HG03196 (cell line): Measurements from ENCODE around the gene SDC1.

Source experiments
- ATAC-seq: cut with Tn5 transposase; IDR thresholded peaks from one replicate; pipeline ENCODE4 v1.9.1; 2021; ENCODE audit not compliant: unreplicated experiment

The SDC1 gene

DNA sequence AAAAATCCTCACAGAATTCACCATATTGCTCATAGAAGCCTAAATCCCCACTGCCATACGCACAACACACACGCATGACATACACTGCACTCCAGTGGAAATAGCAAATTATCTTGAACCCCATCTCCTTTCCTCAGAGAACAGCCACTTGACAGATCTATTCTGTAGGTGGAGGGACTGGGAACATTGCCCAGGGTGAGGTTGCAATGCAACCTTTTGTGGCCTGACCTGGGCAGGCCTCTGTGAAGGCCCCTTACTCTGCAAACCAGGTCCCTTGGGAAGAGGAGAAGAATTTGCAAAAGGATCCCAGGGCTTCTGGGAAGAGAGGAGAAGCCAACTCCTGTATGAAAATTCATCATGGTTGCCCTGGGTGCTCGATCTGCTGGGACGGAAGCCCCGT, 51.9 kb downstream of the SDC1 start:
- ATAC-seq: no peak

DNA sequence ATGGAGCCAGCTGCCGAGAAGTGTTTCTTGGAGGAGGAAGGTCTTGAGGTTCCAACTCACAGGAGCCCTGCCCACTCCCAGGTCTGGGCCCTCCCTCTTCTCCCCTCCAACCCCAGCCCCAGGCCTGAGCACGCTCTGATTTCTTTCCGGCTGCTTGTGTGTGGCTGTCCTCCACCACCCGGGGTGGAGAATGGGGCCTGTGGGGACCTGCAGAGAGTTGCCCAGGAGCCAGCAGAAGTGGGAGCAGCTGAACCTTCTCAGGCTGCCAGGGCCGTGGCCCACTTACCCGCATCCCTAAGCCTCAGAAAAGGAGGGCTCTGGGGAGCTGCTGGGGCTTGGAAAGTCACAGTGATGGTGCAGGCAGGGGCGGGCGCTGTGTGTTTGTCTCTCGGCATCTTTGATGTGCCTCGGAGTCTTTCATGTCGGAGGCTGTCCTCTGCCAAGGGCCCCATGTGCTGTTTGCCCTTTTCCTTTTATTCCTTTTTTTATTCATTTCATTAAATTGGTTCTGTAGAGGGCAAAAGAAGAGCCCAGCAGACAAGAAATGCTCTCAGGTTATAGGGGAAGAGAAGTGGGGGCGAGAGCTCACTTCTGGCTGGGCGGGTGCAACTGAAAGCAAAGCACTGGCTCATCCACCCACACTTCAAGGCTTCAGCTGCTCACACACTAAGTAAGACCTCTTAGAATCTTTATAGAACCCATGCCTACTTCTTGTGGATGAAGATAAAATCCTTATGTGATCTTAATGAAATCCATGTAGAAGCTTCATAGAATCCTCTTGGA, 52.5 kb downstream of the SDC1 start:
- no peak for ATAC-seq

DNA sequence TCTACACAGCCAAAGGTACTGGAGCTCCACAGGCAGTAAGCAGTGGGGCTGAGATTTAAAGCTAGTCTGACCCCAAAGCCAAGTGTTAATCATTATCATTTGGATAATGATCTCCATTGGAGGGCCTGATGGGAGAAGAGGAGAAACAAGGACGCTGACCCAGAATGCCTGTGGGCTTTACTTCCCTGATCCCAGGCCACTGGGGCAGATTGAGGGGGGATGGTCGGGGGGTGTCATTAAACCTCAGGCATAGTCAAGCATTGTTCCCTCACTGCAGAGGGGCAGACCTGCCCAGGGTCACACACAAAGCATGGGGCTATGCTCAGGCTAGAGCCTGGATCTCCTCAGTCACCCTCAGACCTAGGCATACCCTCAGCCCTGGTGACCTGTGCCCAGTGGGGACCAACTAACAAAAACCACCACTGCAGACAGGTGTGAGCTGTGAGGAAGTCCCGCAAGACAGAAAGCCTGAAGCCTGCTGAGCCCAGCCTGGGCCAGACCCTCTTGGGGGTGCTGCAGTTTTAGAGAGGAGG, 53.4 kb downstream of the SDC1 start:
- ATAC-seq: no peak

DNA sequence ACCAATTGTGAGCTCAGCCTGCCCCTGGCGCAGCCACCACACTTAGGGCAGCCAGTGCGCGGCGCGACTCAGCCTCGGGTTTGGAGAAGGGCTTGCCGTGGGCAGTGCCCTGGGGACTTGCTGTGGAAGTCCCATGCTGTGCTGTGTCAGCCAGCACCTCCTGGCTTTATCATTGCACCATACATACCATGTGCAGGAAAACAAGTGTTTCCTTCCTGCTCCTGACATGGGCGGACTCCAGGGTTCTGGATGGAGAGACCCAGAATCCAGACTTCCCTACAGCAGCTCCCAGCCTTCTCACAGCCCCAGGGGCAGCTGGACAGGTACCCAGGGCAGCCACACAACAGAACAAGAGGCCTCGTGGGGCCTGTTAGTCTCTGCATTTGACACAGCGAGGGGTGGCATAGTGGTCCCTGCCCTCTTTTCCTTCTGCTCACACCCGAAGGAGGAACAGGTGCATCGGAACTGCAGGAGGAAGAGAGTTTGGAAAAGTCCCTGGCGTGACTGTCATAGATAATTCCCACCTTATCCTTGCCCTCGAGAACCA, 54.2 kb downstream of the SDC1 start:
- no peak for ATAC-seq

DNA sequence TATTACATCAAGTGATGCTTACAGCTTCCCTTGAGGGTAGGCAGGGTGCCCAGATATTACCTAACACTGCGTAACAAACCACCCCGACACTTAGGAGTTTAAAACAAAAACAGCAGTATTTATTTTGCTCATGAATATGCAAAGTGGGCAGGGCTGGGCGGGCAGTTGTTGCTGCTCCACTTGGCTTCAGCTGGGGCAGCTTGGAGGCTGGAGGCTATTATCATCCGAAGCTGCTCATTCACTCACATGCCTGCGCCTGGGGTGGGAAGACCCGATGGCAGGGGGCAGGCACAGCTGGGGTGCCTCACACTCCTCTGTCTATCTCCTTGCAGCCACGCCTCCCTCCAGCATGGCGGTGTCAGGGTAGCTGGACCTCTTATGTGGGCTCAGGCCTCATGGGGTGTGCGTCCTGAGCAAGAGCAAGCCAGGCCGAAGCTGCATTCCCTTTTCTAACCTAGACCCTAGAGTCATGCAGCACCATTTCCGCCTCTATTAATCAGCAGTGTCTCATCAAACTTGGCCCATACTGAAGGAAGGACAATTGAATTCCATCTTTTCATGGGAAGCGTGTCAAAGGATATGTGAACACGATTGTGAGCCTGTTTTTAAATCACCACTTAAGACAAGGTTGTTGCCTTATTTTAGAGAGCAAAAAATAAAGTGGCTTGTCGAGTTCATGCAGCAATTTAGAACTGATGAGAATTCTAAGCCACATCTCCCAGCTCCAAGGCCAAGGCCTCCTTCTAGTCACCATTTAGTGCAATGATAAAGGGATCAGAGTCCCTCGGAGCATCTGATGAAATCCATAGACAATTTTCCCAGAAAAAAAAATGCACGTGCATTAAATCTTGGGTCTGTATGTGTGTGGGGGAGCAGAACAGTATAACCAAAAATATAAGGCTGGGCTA, 54.9 kb downstream of the SDC1 start:
- no peak for ATAC-seq

DNA sequence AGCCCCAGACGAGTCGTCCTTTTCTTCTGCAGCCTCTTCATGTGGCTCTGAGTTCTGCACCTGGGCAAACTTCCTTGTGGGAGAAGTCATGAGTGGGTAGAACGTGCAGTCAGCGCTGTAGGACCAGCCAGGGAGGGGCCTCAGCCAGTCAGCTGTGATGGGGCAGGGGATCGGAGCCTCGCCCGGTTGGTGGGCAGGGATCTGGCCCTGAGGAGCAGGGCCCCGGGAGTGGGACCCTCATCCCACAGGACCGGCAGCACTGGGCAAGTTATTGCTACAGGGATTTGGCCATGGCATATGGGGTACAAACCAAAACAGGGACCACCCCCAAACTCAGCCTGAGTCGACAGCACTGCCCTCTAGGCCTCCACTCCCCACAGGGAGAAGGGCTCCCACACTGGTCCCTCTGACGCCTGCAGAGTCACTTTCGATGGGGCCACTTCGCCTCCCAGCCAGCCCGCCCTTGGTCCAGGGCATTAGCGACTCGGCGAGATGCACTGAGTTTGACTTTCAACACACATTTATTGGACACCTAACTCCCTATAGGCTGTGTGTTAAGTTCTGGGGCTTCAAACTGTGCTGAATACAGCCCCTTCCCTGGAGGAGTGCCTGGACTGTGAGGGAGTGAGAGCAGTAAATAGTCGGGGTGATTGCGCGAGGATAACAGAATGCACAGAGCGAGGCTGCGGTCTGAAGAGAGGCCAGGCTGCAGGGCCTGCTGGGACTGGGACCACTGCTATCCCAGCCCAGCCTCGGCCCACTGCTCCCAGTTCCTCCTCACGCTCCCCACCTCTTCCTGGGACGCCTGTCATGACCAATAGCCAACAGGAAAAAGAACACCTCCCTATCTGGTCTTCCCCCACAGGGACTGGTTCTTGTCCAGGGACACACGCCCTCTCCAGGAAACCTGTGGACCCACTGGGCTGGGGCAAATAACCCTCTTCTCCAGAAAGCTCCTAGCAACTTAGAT, 55.9 kb downstream of the SDC1 start:
- no peak for ATAC-seq

DNA sequence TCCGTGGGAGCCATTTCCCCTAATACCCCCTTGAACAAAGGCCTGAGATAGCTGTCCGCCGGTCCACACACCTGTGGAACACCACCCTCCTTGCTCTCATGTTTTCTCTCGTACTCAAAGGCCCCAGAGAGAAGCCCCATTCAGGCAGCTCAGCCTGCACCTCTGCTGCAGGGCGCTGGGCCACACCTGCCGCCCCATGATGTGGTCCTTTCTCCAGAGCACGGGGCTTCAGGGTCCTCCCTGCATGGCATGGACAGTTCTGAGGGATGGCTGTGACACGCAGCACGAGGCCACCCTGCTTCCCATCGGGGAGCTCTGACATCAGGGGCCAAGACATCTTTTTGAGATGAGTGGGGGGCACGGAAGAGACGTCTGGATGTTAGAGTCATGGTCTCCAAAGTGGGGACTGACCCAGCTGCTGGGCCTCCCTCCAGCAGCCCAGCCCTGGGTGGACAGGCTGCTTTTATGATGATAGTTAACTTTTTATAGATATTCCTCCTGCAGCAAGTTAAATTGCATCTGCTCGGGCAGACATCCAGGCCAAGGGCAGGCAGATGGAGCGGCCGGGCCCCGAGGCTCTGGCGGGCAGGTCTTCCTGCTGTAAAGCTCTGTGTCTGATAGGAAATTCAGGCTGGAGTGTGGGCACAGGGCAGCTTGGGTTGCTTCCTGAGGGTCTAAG, 56.7 kb downstream of the SDC1 start:
- ATAC-seq: no peak

DNA sequence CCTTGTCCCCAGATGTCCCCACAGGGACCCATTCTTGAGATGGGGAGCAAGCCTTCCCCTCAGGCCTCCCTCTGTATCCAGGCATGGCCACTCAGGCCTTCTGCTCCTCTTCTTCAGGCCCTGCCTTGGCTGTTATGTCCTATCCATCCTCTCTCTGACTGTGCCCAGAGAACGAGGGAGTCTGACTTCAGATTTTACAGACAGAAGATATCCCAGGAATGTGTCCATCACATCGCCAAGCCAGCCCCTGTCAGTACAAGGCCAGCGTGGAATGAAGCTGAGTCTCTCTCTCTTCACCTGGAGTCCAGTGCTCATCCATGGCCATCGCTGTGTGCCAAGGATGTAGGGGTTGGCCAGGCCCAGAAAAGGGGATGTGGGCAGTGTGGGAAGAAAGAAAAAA, 57.6 kb downstream of the SDC1 start:
- no peak for ATAC-seq

DNA sequence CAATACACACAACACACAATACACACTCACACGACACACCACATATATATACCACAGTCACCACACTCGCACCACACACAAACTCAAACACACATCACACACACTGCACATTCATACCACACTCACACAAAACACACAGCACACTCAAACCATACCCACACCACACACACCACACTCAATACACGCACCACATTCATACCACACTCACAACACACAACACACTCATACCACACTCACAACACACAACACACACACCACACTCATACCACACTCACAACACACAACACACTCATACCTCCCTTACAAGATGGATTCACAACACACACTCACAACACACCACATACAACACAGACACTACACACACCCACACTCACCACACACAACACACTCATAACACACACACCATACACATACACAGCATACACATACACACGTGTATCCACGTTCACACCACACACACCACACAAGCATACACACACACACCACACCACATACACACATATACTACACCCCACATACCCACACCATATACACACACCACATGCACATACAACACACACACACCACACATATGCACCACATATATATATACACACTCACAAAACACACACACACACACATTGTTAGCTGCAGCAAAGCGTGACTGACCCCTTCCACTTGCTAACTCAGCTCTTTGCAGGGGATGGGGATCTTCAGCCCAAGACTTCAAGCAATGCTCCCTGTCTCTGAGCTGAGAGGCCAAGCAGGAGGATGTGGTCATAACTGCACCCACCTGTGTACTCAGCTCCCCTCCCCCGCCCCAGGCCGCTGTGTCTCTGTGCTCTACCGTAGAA, 59.0 kb downstream of the SDC1 start:
- ATAC-seq: no peak

DNA sequence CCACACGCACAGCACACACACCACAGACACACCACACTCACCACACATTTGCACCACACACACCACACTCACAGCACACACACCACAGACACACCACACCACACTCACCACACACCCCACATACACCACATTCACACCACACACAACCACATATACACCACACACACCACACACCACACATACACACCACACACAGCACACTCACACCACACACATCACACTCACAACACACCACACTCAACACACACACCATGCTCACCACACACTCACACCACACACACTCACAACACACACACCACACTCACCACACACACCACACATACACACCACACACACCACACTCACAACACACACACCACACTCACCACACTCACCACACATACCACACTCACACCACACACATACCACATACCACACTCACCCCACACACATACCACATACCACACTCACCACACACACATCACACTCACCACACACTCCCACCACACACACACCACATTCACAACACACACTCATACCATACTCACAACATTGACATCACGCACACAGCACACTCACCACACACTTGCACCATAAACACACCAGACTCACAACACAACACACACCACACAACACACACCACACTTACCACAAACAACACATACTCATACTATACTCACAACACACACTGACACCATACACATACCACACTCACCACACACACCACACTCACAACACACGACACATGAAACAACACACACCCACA, 60.0 kb downstream of the SDC1 start:
- ATAC-seq: no peak

DNA sequence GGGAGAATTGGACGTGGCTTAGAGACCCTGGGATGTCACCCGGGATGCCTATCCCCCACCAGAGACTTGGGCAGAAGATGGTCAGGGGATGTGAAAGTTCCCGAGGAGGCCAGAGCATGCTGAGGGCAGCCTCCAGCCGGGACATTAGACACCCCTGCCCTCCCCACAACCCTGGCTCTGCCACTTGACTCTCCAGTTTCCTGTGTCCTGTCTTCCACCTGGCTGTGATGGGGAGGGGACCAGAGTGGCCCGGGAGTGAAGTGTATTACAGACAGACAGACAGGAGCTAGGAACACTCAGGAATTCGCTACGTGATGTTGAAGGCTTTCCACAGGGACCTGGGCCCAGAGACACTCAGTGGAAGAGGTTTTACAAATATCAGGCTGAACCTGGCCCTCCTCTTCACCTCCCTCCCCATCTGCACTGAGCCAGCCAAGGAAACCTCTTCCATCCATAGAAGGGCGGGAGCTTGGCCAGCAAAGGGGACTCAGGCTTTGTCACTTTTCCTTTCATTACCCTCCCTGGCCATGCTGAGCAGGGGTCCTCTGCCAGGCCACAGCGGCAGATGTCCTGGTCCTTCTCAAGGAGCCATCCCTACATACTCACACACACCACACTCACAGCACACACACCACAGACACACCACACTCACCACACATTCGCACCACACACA, 60.7 kb downstream of the SDC1 start:
- no peak for ATAC-seq

DNA sequence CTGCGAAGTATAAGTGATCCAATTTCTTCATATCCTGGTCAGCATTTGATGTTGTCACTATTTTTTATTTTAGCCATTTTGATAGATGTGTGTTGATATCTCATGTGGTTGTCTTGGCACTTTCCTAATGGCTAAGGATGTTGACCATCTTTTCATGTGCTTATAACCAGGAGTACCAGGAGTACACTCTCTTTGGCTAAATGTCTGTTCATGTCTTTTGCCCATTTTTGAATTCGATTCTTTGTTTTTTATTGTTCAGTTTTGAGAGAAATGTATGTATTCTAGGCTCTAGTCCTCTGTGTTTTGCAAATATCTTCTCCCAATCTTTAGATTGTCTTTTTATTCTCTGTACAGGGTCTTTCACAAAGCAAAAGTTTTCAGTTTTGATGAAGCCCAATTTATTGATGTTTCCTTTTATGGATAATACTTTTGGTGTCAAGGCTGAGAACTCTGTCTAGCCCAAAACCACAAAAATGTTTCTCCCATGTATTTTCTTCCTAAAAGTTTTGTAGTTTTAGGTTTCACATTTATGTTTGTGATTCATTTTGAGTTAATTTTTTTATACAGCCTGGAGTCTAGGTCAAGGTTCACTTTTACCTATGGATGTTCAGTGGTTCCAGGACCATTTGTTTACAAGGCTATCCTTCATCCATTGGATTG, 65.4 kb downstream of the SDC1 start:
- no peak for ATAC-seq

DNA sequence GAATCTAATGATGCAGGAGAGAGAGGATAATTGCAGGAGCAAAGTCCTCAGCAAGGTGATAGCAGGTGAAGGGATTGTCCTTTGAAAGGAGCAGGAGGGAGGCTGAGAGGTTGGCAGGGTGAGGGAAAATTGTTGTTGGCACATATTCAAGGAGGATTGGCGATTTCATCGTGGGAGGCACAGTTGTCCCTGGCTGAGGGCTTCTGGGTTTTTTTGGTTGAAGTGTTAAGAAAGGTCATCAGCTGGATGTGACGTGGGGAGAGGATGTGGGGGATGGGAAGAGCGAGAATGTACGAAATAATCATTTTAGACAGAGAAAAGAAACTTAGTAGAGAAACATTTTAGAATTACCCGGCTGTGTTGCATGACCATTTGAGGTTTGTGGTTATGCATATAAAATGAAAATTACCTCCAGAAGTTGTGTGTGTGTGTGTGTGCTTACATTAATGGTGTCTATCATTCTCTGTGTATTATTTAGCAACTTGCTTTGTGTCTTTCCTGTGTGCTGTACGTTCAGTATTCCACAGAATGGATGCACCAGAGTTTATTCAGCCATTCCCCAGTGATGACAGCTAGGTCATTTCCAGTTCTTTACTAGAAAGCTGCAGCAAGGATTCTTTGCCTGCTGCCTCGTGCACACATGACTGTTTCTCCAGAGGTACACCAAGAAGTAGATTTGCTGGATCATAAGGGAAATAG, 67.6 kb downstream of the SDC1 start:
- no peak for ATAC-seq

DNA sequence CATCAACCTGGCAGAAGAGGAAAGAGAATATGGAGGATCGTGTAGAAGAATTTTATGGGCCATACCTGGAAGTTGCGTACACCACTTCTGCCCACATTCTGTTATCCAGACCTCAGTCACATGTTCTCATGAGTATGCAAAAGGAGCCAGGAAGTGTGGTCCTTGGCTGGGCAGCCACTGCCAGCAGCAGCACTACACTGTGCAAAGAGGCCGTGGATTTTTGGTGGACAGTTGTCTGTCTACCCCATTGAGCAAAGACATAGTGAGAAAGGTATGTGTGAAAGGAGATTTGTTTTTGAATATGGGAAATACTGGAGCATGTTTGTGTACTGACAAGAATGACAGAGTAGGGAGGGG, 68.1 kb downstream of the SDC1 start:
- ATAC-seq: no peak

DNA sequence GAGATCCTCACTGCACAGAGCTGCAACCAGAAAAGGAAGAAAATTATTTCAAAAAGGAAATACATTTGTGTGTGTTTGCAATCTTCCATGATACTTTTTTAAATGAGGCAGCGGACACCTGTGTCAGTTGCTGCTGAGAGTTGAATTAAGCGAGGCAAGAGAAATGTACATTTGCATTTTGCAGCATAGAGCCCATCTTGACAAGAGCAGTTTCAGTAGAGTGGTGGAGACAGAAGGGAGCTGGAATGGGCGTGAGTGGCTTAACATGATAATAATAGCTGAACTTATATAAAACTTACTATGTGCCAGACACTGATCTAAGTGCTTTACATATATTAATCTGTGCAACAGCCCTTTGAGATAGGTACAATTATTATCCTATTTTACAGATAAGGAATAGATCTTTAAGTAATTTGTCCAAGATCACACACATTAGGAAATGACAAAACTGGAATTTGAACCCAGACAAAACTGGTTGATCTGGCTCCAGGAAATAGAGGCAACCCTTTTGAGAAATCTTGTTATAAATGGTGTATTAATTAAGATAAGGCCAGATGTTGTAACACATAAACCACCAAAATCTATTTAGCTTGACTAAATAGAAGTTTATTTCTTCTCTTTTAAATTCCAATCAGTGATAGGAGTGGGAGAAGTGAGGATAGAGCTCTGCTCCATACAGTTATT, 68.7 kb downstream of the SDC1 start:
- no peak for ATAC-seq

DNA sequence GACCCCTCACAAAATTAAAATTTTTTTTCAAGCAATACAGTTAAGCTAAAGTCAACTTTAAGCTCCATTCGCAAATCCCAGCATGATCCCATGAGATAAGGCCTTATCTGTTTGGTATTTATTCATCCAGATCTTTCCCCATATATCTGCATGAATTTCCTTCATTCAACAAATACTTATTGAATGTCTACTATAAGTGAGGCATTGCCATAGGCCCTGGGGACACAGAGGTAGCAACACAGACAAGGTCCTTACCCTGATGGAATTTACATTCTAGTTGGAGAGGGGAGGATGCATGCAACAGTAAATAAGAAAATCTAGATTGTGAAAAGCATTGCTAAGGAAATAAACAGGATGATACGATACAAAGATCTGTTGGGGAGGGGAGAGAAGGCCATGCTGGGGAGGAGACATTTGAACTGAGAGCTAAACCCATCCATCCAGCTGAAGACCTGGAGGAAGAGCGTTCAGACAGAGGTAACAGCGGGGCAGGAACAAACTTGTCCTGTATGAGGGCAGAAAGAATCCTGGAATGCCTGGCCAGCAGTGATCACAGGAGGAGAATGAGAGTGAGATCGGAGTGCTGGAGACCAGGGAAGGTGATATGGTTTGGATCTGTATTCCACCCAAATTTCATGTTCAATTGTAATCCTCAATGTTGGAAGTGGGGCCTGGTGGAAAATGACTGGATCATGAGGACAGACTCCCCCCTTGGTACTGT, 71.6 kb downstream of the SDC1 start:
- ATAC-seq: no peak
